SK-N-SH (cell line): Measurements from ENCODE around the gene ASIC3. TPM values are rescaled to one million over a fixed set of nuclear protein-coding genes. Genes with fewer than 3 reads are reported as not detected.

Experiments used
- CTCF ChIA-PET: fragments of 300-600, 350-600 bp; formaldehyde crosslinking; extraction: SDS; loops from one replicate; lab custom pipeline; 2021; lab: Yijun Ruan, JAX
- POLR2A ChIA-PET: fragments of 350-600 bp; sonication (Branson Sonifier 250); formaldehyde crosslinking; extraction: SDS; loops from one replicate; lab custom pipeline; 2020; ENCODE audit warnings: antibody characterized with exemption, inconsistent platforms; lab: Yijun Ruan, JAX
- DNase-seq: peaks from one replicate; pipeline ENCODE4 v3.0.0; 2012
- H2AFZ ChIP-seq: fragments of 200-600 bp; sonication (generic); 2 replicates; pipeline ENCODE4 v1.8.1; 2016; ENCODE audit warnings: antibody characterized with exemption, mild to moderate bottlenecking, low read depth
- H3F3A ChIP-seq: fragments of 200-600 bp; sonication (generic); replicated peaks from 2 replicates; pipeline ENCODE3; 2016; ENCODE audit warnings: antibody characterized with exemption, mild to moderate bottlenecking; ENCODE audit not compliant: insufficient read depth
- H3K27ac ChIP-seq, 2 experiments: fragments of 200-500 bp in 1 of 2; fragments of 200-600 bp in 1 of 2; sonication (Bioruptor generic) in 1 of 2; sonication (generic), shearing (Covaris generic) in 1 of 2; 2 replicates each; pipeline versions ENCODE4 v1.5.1 to v1.6.1; 2014 to 2016; ENCODE audit warnings: low read depth in 2 of 2, inconsistent platforms in 1 of 2, low read length in 1 of 2, mild to moderate bottlenecking in 1 of 2, mixed read lengths in 1 of 2
- H3K27me3 ChIP-seq: fragments of 200-600 bp; sonication (generic), shearing (Covaris generic); 2 replicates; pipeline ENCODE4 v1.6.1; 2016; ENCODE audit warnings: mixed run types; ENCODE audit not compliant: insufficient read depth
- H3K36me3 ChIP-seq, 2 experiments: fragments of 200-500 bp in 1 of 2; fragments of 200-600 bp in 1 of 2; sonication (Bioruptor generic) in 1 of 2; sonication (generic) in 1 of 2; replicated peaks in 1 of 2; 2 replicates each; pipeline versions ENCODE3 to v1.5.1; 2014 to 2016; ENCODE audit warnings: low read length in 1 of 2, mild to moderate bottlenecking in 1 of 2; ENCODE audit not compliant: insufficient read depth in 2 of 2, control insufficient read depth in 1 of 2
- H3K4me1 ChIP-seq, 2 experiments: fragments of 200-500 bp in 1 of 2; fragments of 200-600 bp in 1 of 2; sonication (Bioruptor generic) in 1 of 2; sonication (generic), shearing (Covaris generic) in 1 of 2; 2 replicates each; pipeline versions ENCODE4 v1.5.1 to v1.6.1; 2014 to 2016; ENCODE audit warnings: low read depth in 1 of 2, low read length in 1 of 2, mixed run types in 1 of 2; ENCODE audit not compliant: insufficient read depth in 2 of 2, control insufficient read depth in 1 of 2
- H3K4me2 ChIP-seq: fragments of 200-600 bp; sonication (generic), shearing (Covaris generic); 2 replicates; pipeline ENCODE4 v1.6.1; 2017; ENCODE audit warnings: mixed run types
- H3K4me3 ChIP-seq, 2 experiments: fragments of 200-500 bp in 1 of 2; fragments of 200-600 bp in 1 of 2; sonication (Bioruptor generic) in 1 of 2; sonication (generic), shearing (Covaris generic) in 1 of 2; 2 replicates each; pipeline versions ENCODE4 v1.5.1 to v1.8.1; 2014 to 2016; ENCODE audit warnings: low read depth in 2 of 2, inconsistent platforms in 1 of 2, low read length in 1 of 2, mild to moderate bottlenecking in 1 of 2, mixed read lengths in 1 of 2, moderate library complexity in 1 of 2
- H3K79me2 ChIP-seq: fragments of 200-600 bp; sonication (generic); 2 replicates; pipeline ENCODE4 v1.8.1; 2017; ENCODE audit warnings: mild to moderate bottlenecking; ENCODE audit not compliant: insufficient read depth
- H3K9ac ChIP-seq: fragments of 200-600 bp; sonication (generic); 2 replicates; pipeline ENCODE4 v1.6.1; 2017; ENCODE audit warnings: mixed run types
- H3K9me2 ChIP-seq: fragments of 200-600 bp; sonication (generic); 2 replicates; pipeline ENCODE4 v1.6.1; 2017; ENCODE audit warnings: mixed run types
- H3K9me3 ChIP-seq: fragments of 200-600 bp; sonication (generic); 2 replicates; pipeline ENCODE4 v1.6.1; 2017; ENCODE audit warnings: mixed run types, mild to moderate bottlenecking, moderate library complexity
- H4K20me1 ChIP-seq: fragments of 200-600 bp; sonication (generic); 2 replicates; pipeline ENCODE4 v1.6.1; 2017; ENCODE audit warnings: mild to moderate bottlenecking, mixed run types; ENCODE audit not compliant: insufficient read depth
- CHD2 ChIP-seq: fragments of 150-350 bp; IDR thresholded peaks from 2 replicates; pipeline ENCODE4 v1.6.1; 2018; ENCODE audit warnings: low read length; ENCODE audit not compliant: partially characterized antibody
- CTCF ChIP-seq: fragments of 200-600 bp; sonication (generic); IDR thresholded peaks from 2 replicates; pipeline ENCODE4 v1.6.1; 2017; ENCODE audit warnings: antibody characterized with exemption, mild to moderate bottlenecking, moderate library complexity
- EZH2phosphoT487 ChIP-seq: fragments of 200-600 bp; sonication (generic); IDR thresholded peaks from 2 replicates; pipeline ENCODE4 v1.6.1; 2017; ENCODE audit warnings: low read depth, mixed run types, mild to moderate bottlenecking, antibody characterized with exemption, moderate library complexity, borderline replicate concordance
- FOXM1 ChIP-seq: IDR thresholded peaks from 2 replicates; pipeline ENCODE4 v1.4.0; 2012; ENCODE audit warnings: low read depth, mild to moderate bottlenecking
- GATA2 ChIP-seq: sonication (generic); formaldehyde crosslinking; IDR thresholded peaks from 2 replicates; pipeline ENCODE4 v1.5.0; 2020; ENCODE audit warnings: mild to moderate bottlenecking, missing genetic modification reagents
- IRF3 ChIP-seq: fragments of 150-350 bp; IDR thresholded peaks from 2 replicates; pipeline ENCODE4 v1.6.1; 2016; ENCODE audit warnings: mild to moderate bottlenecking, low read depth, low read length
- MXI1 ChIP-seq: IDR thresholded peaks from 2 replicates; pipeline ENCODE4 v1.6.1; 2012; ENCODE audit warnings: mild to moderate bottlenecking, low read depth, low read length, improper control_type of control experiment
- POLR2AphosphoS5 ChIP-seq: IDR thresholded peaks from 2 replicates; pipeline ENCODE4 v1.6.1; 2012; ENCODE audit warnings: low read depth, low read length
- RAD21 ChIP-seq: IDR thresholded peaks from 2 replicates; pipeline ENCODE4 v1.6.1; 2012; ENCODE audit warnings: mild to moderate bottlenecking, low read length
- RCOR1 ChIP-seq: fragments of 150-350 bp; IDR thresholded peaks from 2 replicates; pipeline ENCODE4 v1.6.1; 2017; ENCODE audit warnings: antibody characterized with exemption, low read length
- REST ChIP-seq: IDR thresholded peaks from 2 replicates; pipeline ENCODE4 v1.6.1; 2012; ENCODE audit warnings: mild to moderate bottlenecking, low read depth, low read length, moderate library complexity
- SIN3A ChIP-seq: IDR thresholded peaks from 2 replicates; pipeline ENCODE4 v1.6.1; 2012; ENCODE audit warnings: low read depth, mild to moderate bottlenecking, low read length, moderate library complexity, borderline replicate concordance
- SMC3 ChIP-seq: IDR thresholded peaks from 2 replicates; pipeline ENCODE4 v1.6.1; 2012; ENCODE audit warnings: low read depth, low read length, improper control_type of control experiment
- USF1 ChIP-seq: IDR thresholded peaks from 2 replicates; pipeline ENCODE4 v1.4.0; 2012; ENCODE audit warnings: low read depth, borderline replicate concordance
- USF2 ChIP-seq: fragments of 150-350 bp; IDR thresholded peaks from 2 replicates; pipeline ENCODE4 v1.6.1; 2017; ENCODE audit warnings: antibody characterized with exemption, low read length, low read depth, borderline replicate concordance
- YY1 ChIP-seq: IDR thresholded peaks from 2 replicates; pipeline ENCODE4 v1.4.0; 2012; ENCODE audit warnings: low read depth, mild to moderate bottlenecking
- WGBS: methylation state at CpG from one replicate; pipeline ENCODE4 v1.1.6; 2017; ENCODE audit warnings: low lambda C conversion rate; 5-methylcytosine and 5-hydroxymethylcytosine counted together
- polyA plus RNA-seq, 3 experiments: library from polyadenylated mRNA; depleted of rRNA; stranded (reverse); fragments of >200 nt; gene quantifications; 2 replicates each; pipeline ENCODE4 v1.2.3, GENCODE V29; 2012

Gene ASIC3
- polyA plus RNA-seq, 1 of the 3 experiments (the other 2 are of a cell fraction) = 4.5 TPM

GRCh38 chr7:151091003-151091402 is 42.7 kb downstream of the ASIC3 start:
- no peak overlapping the region for H3K4me3 ChIP-seq
- H3K4me2 ChIP-seq = no peak overlapping the region
- H2AFZ ChIP-seq = no peak overlapping the region
- no peak for DNase-seq
- TF ChIP-seq FOXM1 = no peak
- TF ChIP-seq RAD21 = no peak
- TF ChIP-seq SMC3 = no peak
- TF ChIP-seq SIN3A = no peak
- TF ChIP-seq POLR2AphosphoS5 = no peak
- no peak for TF ChIP-seq RCOR1
- no peak for TF ChIP-seq CHD2
- no peak for TF ChIP-seq USF2
- no peak for TF ChIP-seq USF1
- no peak for TF ChIP-seq MXI1
- no peak for TF ChIP-seq YY1
- no peak for TF ChIP-seq REST
- no peak for TF ChIP-seq IRF3
- TF ChIP-seq EZH2phosphoT487 = no peak
- no peak for TF ChIP-seq CTCF
- TF ChIP-seq GATA2 (CRISPR knock-in tag) = no peak
- no peaks in the 10 kb centered on the region for H3K27me3 ChIP-seq
- peaks cover 15% of the 10 kb centered on the region for H3F3A ChIP-seq
- H3K36me3 ChIP-seq = peaks cover 0 to 11% of the 10 kb centered on the region in 2 experiments
- no peak overlapping the region for H3K27ac ChIP-seq
- H3K9me2 ChIP-seq = no peaks in the 10 kb centered on the region
- ChIA-PET CTCF (interaction anchor here (0.9 to 21.3 kb wide), 11 partner anchors 18 to 192 kb away, joined by 3 to 474 read pairs (median 4); partner anchors contain the start of genes ABCB8 and ASIC3), POLR2A (interaction anchor here (0.8 kb wide), 1 partner anchor 135 kb away, joined by 3 read pairs; no protein-coding TSS in a partner anchor)
- H3K9ac ChIP-seq = no peak overlapping the region
- peaks cover 86% of the 10 kb centered on the region for H4K20me1 ChIP-seq
- H3K79me2 ChIP-seq = peaks cover 93% of the 10 kb centered on the region
- WGBS = 93% methylated on average over 7 of the region's 7 CpGs
- no peaks in the 10 kb centered on the region for H3K9me3 ChIP-seq
- peaks cover 15 to 26% of the 10 kb centered on the region in 2 experiments for H3K4me1 ChIP-seq
